Measurements from ENCODE around the gene CABP1. TPM values are rescaled to one million over a fixed set of nuclear protein-coding genes. Genes with fewer than 3 reads are reported as not detected.
A peak's percentile ranks its signal among the peaks of the same experiment; 100 is the strongest.

Gene CABP1
- total RNA-seq, 4 donors from 2014 or later = 0.60 to 7.5 (median 4.4) TPM; not detected in 1

DNA sequence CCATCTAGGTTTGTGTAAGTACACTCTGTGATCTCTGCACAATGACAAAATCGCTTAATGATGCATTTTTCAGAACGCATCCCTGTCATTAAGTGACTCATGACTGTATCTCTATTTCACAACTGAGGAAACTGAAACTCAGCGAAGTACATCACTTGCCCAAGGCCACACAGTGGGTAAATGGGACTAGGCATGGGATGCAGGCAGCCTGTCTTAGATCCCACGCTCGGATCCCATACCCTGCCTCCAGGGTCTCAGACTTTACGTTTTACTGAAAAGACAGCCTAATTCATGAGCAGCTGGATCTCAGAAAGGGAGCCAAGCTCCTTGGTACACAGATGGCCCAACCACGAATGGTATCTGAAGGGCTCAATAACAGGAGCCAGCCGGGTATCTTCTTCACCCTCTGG is 44.1 kb downstream of the CABP1 start:
- Histone ChIP-seq H3K4me1 (peaks cover 12 to 24% (median 17%) of the 10 kb centered on the region in 4 donors), H3K27ac (no peak overlapping the region)
- intact Hi-C loops (cut with DNase I; ENCODE audit: low total_unique reads) = no loop called here

DNA sequence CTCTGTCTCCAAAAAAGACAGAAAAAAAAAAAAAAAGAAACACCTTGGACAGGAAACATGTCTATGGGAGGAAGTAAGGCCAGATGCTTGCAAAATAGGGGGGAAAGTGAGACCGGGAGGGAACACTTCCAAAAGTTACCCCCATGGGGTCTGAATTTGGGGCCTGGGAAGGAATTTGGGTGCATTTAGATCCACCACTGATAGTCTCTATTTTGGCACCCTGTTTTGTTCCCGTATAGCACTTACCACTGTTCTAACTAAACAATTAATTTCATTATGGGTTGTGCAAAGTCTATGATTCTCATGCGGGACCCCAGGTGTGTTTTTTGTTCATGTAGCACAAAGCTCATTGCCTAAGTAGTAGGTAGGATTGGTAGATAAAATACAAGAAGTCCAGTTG is 45.1 kb downstream of the CABP1 start:
- Histone ChIP-seq H3K27me3 (no peaks in the 10 kb centered on the region), H3K27ac (peak overlapping the region; percentile 94 to 98 (median 96)), H3K36me3 (no peaks in the 10 kb centered on the region), H3K9me3 (no peaks in the 10 kb centered on the region), H3K4me1 (peaks cover 20 to 34% (median 25%) of the 10 kb centered on the region in 4 donors), H3K4me3 (no peak overlapping the region)
- DNase-seq = no peak
- intact Hi-C loops (cut with DNase I; ENCODE audit: low total_unique reads) = no loop called here
- in situ Hi-C loops (cut with MboI; ENCODE audit: low pct_ligation_motif_present in 1 of 4, low pct_unique_long_range_greater_than_20kb in 1 of 4, low sequenced_read_pairs in 3 of 4) = no loop called here
- 65 to 67% methylated on average over 2 to 3 of the region's 3 CpGs for WGBS, 2 donors (ENCODE audit: low coverage in 1 of 2)
- TF ChIP-seq POLR2AphosphoS5 (IDR thresholded peaks at IDR 0.05) (no peak), EP300 (IDR thresholded peaks at IDR 0.05; ENCODE audit: low read depth) (no peak), POLR2A (IDR thresholded peaks at IDR 0.05) (no peak)
- TF ChIP-seq, protein P1, sequence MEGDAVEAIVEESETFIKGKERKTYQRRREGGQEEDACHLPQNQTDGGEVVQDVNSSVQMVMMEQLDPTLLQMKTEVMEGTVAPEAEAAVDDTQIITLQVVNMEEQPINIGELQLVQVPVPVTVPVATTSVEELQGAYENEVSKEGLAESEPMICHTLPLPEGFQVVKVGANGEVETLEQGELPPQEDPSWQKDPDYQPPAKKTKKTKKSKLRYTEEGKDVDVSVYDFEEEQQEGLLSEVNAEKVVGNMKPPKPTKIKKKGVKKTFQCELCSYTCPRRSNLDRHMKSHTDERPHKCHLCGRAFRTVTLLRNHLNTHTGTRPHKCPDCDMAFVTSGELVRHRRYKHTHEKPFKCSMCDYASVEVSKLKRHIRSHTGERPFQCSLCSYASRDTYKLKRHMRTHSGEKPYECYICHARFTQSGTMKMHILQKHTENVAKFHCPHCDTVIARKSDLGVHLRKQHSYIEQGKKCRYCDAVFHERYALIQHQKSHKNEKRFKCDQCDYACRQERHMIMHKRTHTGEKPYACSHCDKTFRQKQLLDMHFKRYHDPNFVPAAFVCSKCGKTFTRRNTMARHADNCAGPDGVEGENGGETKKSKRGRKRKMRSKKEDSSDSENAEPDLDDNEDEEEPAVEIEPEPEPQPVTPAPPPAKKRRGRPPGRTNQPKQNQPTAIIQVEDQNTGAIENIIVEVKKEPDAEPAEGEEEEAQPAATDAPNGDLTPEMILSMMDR (IDR thresholded peaks at IDR 0.05) = no peak

More for the DNA sequence above, 44.1 kb downstream of the CABP1 start:
- 70 to 80% methylated on average over 3 to 8 of the region's 8 CpGs for WGBS, 2 donors (ENCODE audit: low coverage in 1 of 2)
- DNase-seq = no peak
- no peak overlapping the region for H3K4me3 ChIP-seq
- no peaks in the 10 kb centered on the region for H3K36me3 ChIP-seq
- in situ Hi-C loops (cut with MboI; ENCODE audit: low pct_ligation_motif_present in 1 of 4, low pct_unique_long_range_greater_than_20kb in 1 of 4, low sequenced_read_pairs in 3 of 4) = no loop called here
- TF ChIP-seq POLR2A (IDR thresholded peaks at IDR 0.05) = no peak
- TF ChIP-seq EP300 (IDR thresholded peaks at IDR 0.05; ENCODE audit: low read depth) = no peak
- TF ChIP-seq, protein P1 (IDR thresholded peaks at IDR 0.05) = no peak
- TF ChIP-seq POLR2AphosphoS5 (IDR thresholded peaks at IDR 0.05) = no peak
- H3K27me3 ChIP-seq = no peaks in the 10 kb centered on the region
- H3K9me3 ChIP-seq = no peaks in the 10 kb centered on the region

DNA sequence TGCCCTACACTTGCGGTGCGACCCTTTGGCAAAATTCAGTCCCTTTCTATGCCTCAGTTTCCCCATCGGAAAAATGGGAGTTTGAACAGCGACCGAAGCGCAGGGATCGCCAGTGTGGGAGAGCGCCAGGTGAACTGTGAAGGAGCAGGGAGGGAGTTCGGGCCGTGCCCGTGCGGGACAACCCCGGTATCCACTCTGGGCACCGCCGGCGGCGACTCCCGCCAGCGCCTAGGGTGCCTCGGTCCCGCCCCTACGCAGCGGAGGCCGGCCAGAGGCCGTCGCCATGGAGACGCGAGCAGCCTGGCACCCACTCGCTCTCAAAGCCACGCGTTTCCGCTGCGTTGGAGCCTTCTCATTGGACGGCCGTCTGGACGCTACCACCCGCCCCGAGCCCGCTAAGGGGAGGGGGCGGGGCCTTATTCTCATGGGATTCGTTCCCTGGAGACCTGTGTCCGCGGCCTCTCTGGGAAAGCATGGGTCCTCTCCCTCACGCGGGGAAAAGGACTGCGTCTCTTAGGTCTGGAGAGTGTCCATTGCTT is 45.8 kb downstream of the CABP1 start:
- peak; percentile 99 for DNase-seq
- peak overlapping the region; percentile 67 to 99 (median 79) for H3K4me3 ChIP-seq
- WGBS, 2 donors (ENCODE audit: low coverage in 1 of 2) = 0% methylated on average over 1 to 45 of the region's 46 CpGs
- no peaks in the 10 kb centered on the region for H3K27me3 ChIP-seq
- H3K27ac ChIP-seq = peak overlapping the region; percentile 94 to 98 (median 96)
- peaks cover 26 to 41% (median 31%) of the 10 kb centered on the region in 4 donors for H3K4me1 ChIP-seq
- intact Hi-C loops (cut with DNase I; ENCODE audit: low total_unique reads) (no loop called here), in situ Hi-C loops (cut with MboI; ENCODE audit: low pct_ligation_motif_present in 1 of 4, low pct_unique_long_range_greater_than_20kb in 1 of 4, low sequenced_read_pairs in 3 of 4) (no loop called here)
- H3K36me3 ChIP-seq = no peaks in the 10 kb centered on the region
- TF ChIP-seq EP300 (IDR thresholded peaks at IDR 0.05; ENCODE audit: low read depth) (no peak), POLR2AphosphoS5 (IDR thresholded peaks at IDR 0.05) (peak; percentile 76 to 83 (median 80)), POLR2A (IDR thresholded peaks at IDR 0.05) (peak; percentile 25)
- TF ChIP-seq, protein P1 (IDR thresholded peaks at IDR 0.05) = no peak
- no peaks in the 10 kb centered on the region for H3K9me3 ChIP-seq

DNA sequence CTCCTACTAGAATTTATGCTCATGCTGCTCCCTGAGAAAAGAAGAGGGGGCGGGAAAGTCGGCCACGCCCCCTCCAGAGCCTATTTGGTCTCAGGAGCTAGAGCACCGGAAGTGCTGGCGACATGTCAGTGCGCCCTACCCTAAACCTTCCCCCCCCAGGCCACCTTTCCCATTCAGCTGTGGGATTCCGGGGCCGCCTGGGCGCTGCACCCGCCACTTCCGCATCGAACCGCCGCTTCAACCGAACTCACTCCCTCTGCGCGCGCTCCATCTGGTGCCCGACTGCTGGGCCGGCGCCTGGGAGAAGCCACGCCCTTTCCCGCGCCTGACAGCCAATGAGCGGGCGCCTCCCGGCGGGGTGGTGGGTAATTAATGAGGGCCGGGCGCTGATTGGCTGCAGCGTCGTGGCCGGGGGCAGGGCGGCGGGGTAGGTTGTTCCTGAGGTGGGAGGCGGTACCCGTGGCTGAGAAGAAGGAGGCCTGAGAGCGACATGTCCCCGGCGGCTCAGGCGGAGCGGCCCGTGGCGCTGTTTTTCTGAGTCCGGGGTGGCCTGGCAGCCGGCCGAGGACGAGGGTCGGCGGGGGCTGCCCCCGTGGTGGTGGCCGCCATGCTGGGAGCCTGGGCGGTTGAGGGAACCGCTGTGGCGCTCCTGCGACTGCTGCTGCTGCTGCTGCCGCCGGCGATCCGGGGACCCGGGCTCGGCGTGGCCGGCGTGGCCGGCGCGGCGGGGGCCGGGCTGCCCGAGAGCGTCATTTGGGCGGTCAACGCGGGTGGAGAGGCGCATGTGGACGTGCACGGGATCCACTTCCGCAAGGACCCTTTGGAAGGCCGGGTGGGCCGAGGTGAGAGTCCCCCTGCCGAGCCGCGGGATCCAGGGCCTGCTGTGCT is 46.5 kb downstream of the CABP1 start, which contains the start of gene MLEC:
Gene MLEC, plus strand, starts transcription at position 460 of the 888 bp plus-strand sequence. Its CDS starts 148 bp downstream, at position 608.
- peak; percentile 94 to 97 (median 97) for TF ChIP-seq POLR2AphosphoS5 (IDR thresholded peaks at IDR 0.05)
- TF ChIP-seq, protein P1 (IDR thresholded peaks at IDR 0.05) = no peak
- no peak for TF ChIP-seq EP300 (IDR thresholded peaks at IDR 0.05; ENCODE audit: low read depth)
- peak; percentile 94 for TF ChIP-seq POLR2A (IDR thresholded peaks at IDR 0.05)
- Histone ChIP-seq H3K27me3 (no peaks in the 10 kb centered on the region), H3K27ac (peak within 1 kb of the TSS; percentile 94 to 98 (median 96)), H3K36me3 (no peaks in the 10 kb centered on the region), H3K4me3 (peak within 1 kb of the TSS; percentile 75 to 99 (median 84)), H3K4me1 (peaks cover 33 to 48% (median 38%) of the 10 kb centered on the region in 4 donors), H3K9me3 (no peaks in the 10 kb centered on the region)
- 0% methylated on average over 84 of the region's 84 CpGs; no CpG with 5 or more reads in 1 of the 2 donors for WGBS, 2 donors (ENCODE audit: low coverage in 1 of 2)
- DNase-seq = peak; percentile 99
- intact Hi-C loops (cut with DNase I; ENCODE audit: low total_unique reads) (no loop called here), in situ Hi-C loops (cut with MboI; ENCODE audit: low pct_ligation_motif_present in 1 of 4, low pct_unique_long_range_greater_than_20kb in 1 of 4, low sequenced_read_pairs in 3 of 4) (no loop called here)
